Activated CD4-positive, alpha-beta T cell treated with anti-CD3 and anti-CD28 coated beads, Interleukin-2, amount 50 U/mL, for 16 hours (primary cell): ENCODE data around the gene ARHGEF17.
A peak's percentile ranks its signal among the peaks of the same experiment; 100 is the strongest.

Source experiments
- DNase-seq: peaks from one replicate; pipeline ENCODE4 v3.0.0-alpha.2; 2020

The ARHGEF17 gene

GRCh38 chr11:73396251-73396930 is 88.3 kb downstream of the ARHGEF17 start:
- DNase-seq, result no peak

- DNase-seq, result no peak
Observed at GRCh38 chr11:73396985-73397384, 88.9 kb downstream of the ARHGEF17 start.

- no peak for DNase-seq
Observed at GRCh38 chr11:73397468-73398131, 89.5 kb downstream of the ARHGEF17 start.

- DNase-seq, result no peak
Observed at GRCh38 chr11:73398132-73398526, 90.1 kb downstream of the ARHGEF17 start.

- no peak for DNase-seq
Observed at GRCh38 chr11:73398721-73399120, 90.6 kb downstream of the ARHGEF17 start.

- no peak for DNase-seq
Observed at GRCh38 chr11:73399159-73399590, 91.1 kb downstream of the ARHGEF17 start.

GRCh38 chr11:73399636-73400035 is 91.6 kb downstream of the ARHGEF17 start:
- DNase-seq, result no peak

- DNase-seq, result no peak
Observed at GRCh38 chr11:73400293-73400692, 92.2 kb downstream of the ARHGEF17 start.

- DNase-seq, result no peak
Observed at GRCh38 chr11:73401217-73401923, 93.3 kb downstream of the ARHGEF17 start.

- DNase-seq, result no peak
Observed at GRCh38 chr11:73401924-73402833, 94.1 kb downstream of the ARHGEF17 start.

GRCh38 chr11:73402834-73403185 is 94.7 kb downstream of the ARHGEF17 start:
- DNase-seq, result peak; percentile 23

- no peak for DNase-seq
Observed at GRCh38 chr11:73403541-73403940, 95.5 kb downstream of the ARHGEF17 start.

- no peak for DNase-seq
Observed at GRCh38 chr11:73404048-73404447, 96.0 kb downstream of the ARHGEF17 start.

GRCh38 chr11:73404506-73405145 is 96.5 kb downstream of the ARHGEF17 start:
- DNase-seq, result no peak

- no peak for DNase-seq
Observed at GRCh38 chr11:73405146-73405510, 97.1 kb downstream of the ARHGEF17 start.

- DNase-seq, result no peak
Observed at GRCh38 chr11:73406131-73406530, 98.1 kb downstream of the ARHGEF17 start.

GRCh38 chr11:73406619-73407018 is 98.5 kb downstream of the ARHGEF17 start:
- DNase-seq, result no peak

GRCh38 chr11:73409431-73409830 is 101.4 kb downstream of the ARHGEF17 start:
- DNase-seq, result no peak

- no peak for DNase-seq
Observed at GRCh38 chr11:73410627-73411026, 102.6 kb downstream of the ARHGEF17 start.

- no peak for DNase-seq
Observed at GRCh38 chr11:73411031-73411430, 103.0 kb downstream of the ARHGEF17 start.

- DNase-seq, result no peak
Observed at GRCh38 chr11:73412308-73412707, 104.2 kb downstream of the ARHGEF17 start.

- no peak for DNase-seq
Observed at GRCh38 chr11:73413256-73413655, 105.2 kb downstream of the ARHGEF17 start.
